Duodenal mucosa (tissue), 2 donors: ENCODE measurements around the gene C1orf56.
"Not testable (repeated sequence)": the region's sequence is repeated elsewhere in the genome, so short reads cannot be mapped to it uniquely, and the experiment has no call there.

Experiments used
- H3K27ac ChIP-seq: one replicate; pipeline ENCODE4 v1.7.0; 2013; ENCODE audit warnings: low read depth, low read length
- H3K27me3 ChIP-seq, 2 donors: one replicate each; pipeline ENCODE4 v1.7.0; 2013; ENCODE audit warnings: low read length in 2 of 2, control low read depth in 1 of 2; ENCODE audit not compliant: insufficient read depth in 2 of 2, control insufficient read depth in 1 of 2
- H3K36me3 ChIP-seq, 2 donors: one replicate each; pipeline ENCODE4 v1.7.0; 2013; ENCODE audit warnings: low read length in 2 of 2, control low read depth in 1 of 2; ENCODE audit not compliant: insufficient read depth in 2 of 2, control insufficient read depth in 1 of 2
- H3K4me1 ChIP-seq, 2 donors: one replicate each; pipeline ENCODE4 v1.7.0; 2013; ENCODE audit warnings: low read length in 2 of 2, control low read depth in 1 of 2; ENCODE audit not compliant: insufficient read depth in 2 of 2, control insufficient read depth in 1 of 2
- H3K4me3 ChIP-seq, 2 donors: one replicate each; pipeline ENCODE4 v1.7.0; 2013; ENCODE audit warnings: low read length in 2 of 2, low read depth in 1 of 2
- H3K9ac ChIP-seq, 2 donors: one replicate each; pipeline ENCODE4 v1.7.0; 2013; ENCODE audit warnings: low read length in 2 of 2, low read depth in 1 of 2
- H3K9me3 ChIP-seq, 2 donors: one replicate each; pipeline ENCODE4 v1.7.0; 2013; ENCODE audit warnings: low read length in 2 of 2, control low read depth in 1 of 2; ENCODE audit not compliant: control insufficient read depth in 1 of 2

C1orf56 gene

GRCh38 chr1:151085953-151086559 is 38.5 kb downstream of the C1orf56 start:
- no peaks in the 10 kb centered on the region for H3K9me3 ChIP-seq
- peaks cover 0 to 5% of the 10 kb centered on the region in 2 donors for H3K36me3 ChIP-seq

GRCh38 chr1:151097426-151097825 is 49.9 kb downstream of the C1orf56 start:
- H3K27ac ChIP-seq, H3K36me3 ChIP-seq, H3K27me3 ChIP-seq, H3K4me1 ChIP-seq, H3K9ac ChIP-seq, H3K9me3 ChIP-seq, H3K4me3 ChIP-seq: not testable (repeated sequence)

More at GRCh38 chr1:151085953-151086559, 38.5 kb downstream of the C1orf56 start:
- H3K9ac ChIP-seq, result no peak overlapping the region
- no peaks in the 10 kb centered on the region for H3K4me1 ChIP-seq
- H3K4me3 ChIP-seq, result no peak overlapping the region
- no peak overlapping the region for H3K27ac ChIP-seq
- H3K27me3 ChIP-seq, result no peaks in the 10 kb centered on the region

GRCh38 chr1:151098126-151098525 is 50.6 kb downstream of the C1orf56 start:
- no peaks in the 10 kb centered on the region for H3K9me3 ChIP-seq
- H3K27ac ChIP-seq, result no peak overlapping the region

More at GRCh38 chr1:151098126-151098525, 50.6 kb downstream of the C1orf56 start:
- Histone ChIP-seq H3K9ac (no peak overlapping the region), H3K4me1 (no peaks in the 10 kb centered on the region), H3K36me3 (peaks cover 0 to 10% of the 10 kb centered on the region in 2 donors), H3K4me3 (no peak overlapping the region), H3K27me3 (no peaks in the 10 kb centered on the region)
